ENCODE results near the gene USP54. TPM values are rescaled to one million over a fixed set of nuclear protein-coding genes. Genes with fewer than 3 reads are reported as not detected.

The USP54 gene
- total and polyA plus RNA-seq, 9 donors, result 8.0 to 72.7 (median 32.0) TPM

- Histone ChIP-seq H3K36me3 (no peaks in the 10 kb centered on the region), H3K4me3 (peak within 1 kb of the TSS; percentile 56), H3K27ac (peak within 1 kb of the TSS; percentile 87 to 95), H3K9me3 (no peaks in the 10 kb centered on the region), H3K4me1 (ENCODE audit: insufficient read depth) (peaks cover 6% of the 10 kb centered on the region), H3K27me3 (no peaks in the 10 kb centered on the region)
- WGBS, 3 donors, result 5 to 6% (median 5%) methylated on average over 21 to 28 of the region's 28 CpGs
- DNase-seq, result peak; percentile 87 to 91 (median 88)
- no peak for TF ChIP-seq EP300 (IDR thresholded peaks at IDR 0.05)
- no peak for TF ChIP-seq CTCF (IDR thresholded peaks at IDR 0.05)
- intact Hi-C loops (cut with DNase I), result no loop called here
Observed at GRCh38 chr10:73495884-73496674, 95.1 kb downstream of the USP54 start, which contains the start of gene PPP3CB. Gene PPP3CB (minus strand): TSS chr10:73496024. CDS start chr10:73495889, 135 bp downstream.

- WGBS, 3 donors, result 0 to 1% (median 0%) methylated on average over 43 to 55 of the region's 55 CpGs
- no peaks in the 10 kb centered on the region for H3K9me3 ChIP-seq
- TF ChIP-seq EP300 (IDR thresholded peaks at IDR 0.05), result no peak
- TF ChIP-seq POLR2A (IDR thresholded peaks at IDR 0.05), result peak; percentile 20
- no peak for TF ChIP-seq CTCF (IDR thresholded peaks at IDR 0.05)
- DNase-seq, result peak; percentile 74 to 83 (median 76)
- peaks cover 6% of the 10 kb centered on the region for H3K4me1 ChIP-seq (ENCODE audit: insufficient read depth)
- H3K27me3 ChIP-seq, result no peaks in the 10 kb centered on the region
- peak overlapping the region; percentile 87 to 95 for H3K27ac ChIP-seq
- H3K4me3 ChIP-seq, result peak overlapping the region; percentile 56
- H3K36me3 ChIP-seq, result no peaks in the 10 kb centered on the region
- intact Hi-C loops (cut with DNase I), result no loop called here
Observed at GRCh38 chr10:73495226-73495883, 95.8 kb downstream of the USP54 start.

GRCh38 chr10:73494877-73495225, 96.3 kb downstream of the USP54 start:
- intact Hi-C loops (cut with DNase I), result no loop called here
- H3K4me1 ChIP-seq (ENCODE audit: insufficient read depth), result peaks cover 6% of the 10 kb centered on the region

GRCh38 chr10:73494213-73494612, 96.9 kb downstream of the USP54 start:
- intact Hi-C loops (cut with DNase I), result no loop called here
- peak overlapping the region; percentile 56 for H3K4me3 ChIP-seq
- TF ChIP-seq POLR2A (IDR thresholded peaks at IDR 0.05) (no peak), EP300 (IDR thresholded peaks at IDR 0.05) (no peak), CTCF (IDR thresholded peaks at IDR 0.05) (no peak)
- H3K27me3 ChIP-seq, result no peaks in the 10 kb centered on the region
- H3K36me3 ChIP-seq, result no peaks in the 10 kb centered on the region
- H3K4me1 ChIP-seq (ENCODE audit: insufficient read depth), result peaks cover 6% of the 10 kb centered on the region
- WGBS, 3 donors, result 87 to 91% (median 89%) methylated on average over 15 of the region's 15 CpGs
- no peak for DNase-seq
- H3K9me3 ChIP-seq, result no peaks in the 10 kb centered on the region
- H3K27ac ChIP-seq, result no peak overlapping the region

More at GRCh38 chr10:73494877-73495225, 96.3 kb downstream of the USP54 start:
- Histone ChIP-seq H3K36me3 (no peaks in the 10 kb centered on the region), H3K9me3 (no peaks in the 10 kb centered on the region), H3K4me3 (peak overlapping the region; percentile 56), H3K27ac (peak overlapping the region; percentile 87 to 95), H3K27me3 (no peaks in the 10 kb centered on the region)
- TF ChIP-seq EP300 (IDR thresholded peaks at IDR 0.05), result no peak
- DNase-seq, result no peak
- 0 to 1% (median 0%) methylated on average over 2 of the region's 2 CpGs for WGBS, 3 donors

- Histone ChIP-seq H3K4me1 (ENCODE audit: insufficient read depth) (peaks cover 6% of the 10 kb centered on the region), H3K36me3 (no peaks in the 10 kb centered on the region), H3K4me3 (no peak overlapping the region), H3K27me3 (no peaks in the 10 kb centered on the region), H3K9me3 (no peaks in the 10 kb centered on the region), H3K27ac (no peak overlapping the region)
- intact Hi-C loops (cut with DNase I), result no loop called here
- DNase-seq, result no peak
- WGBS, 3 donors, result 20 to 23% (median 23%) methylated on average over 2 of the region's 2 CpGs
- TF ChIP-seq POLR2A (IDR thresholded peaks at IDR 0.05) (no peak), EP300 (IDR thresholded peaks at IDR 0.05) (no peak), CTCF (IDR thresholded peaks at IDR 0.05) (no peak)
Observed at GRCh38 chr10:73493781-73494180, 97.4 kb downstream of the USP54 start.

Measured in ovary (tissue), 9 donors.